OCI-LY3 (cell line): Measurements from ENCODE around the gene SIT1.

ENCODE experiments used
- H2AFZ ChIP-seq: fragments of 200-600, 300-600 bp; shearing (Covaris generic); 2 replicates; pipeline ENCODE4 v1.6.0; 2014; ENCODE audit warnings: antibody characterized with exemption, low read depth, low read length
- H3K27ac ChIP-seq: fragments of 200-600, 300-600 bp; sonication (generic); 2 replicates; pipeline ENCODE4 v1.5.1; 2014; ENCODE audit warnings: mild to moderate bottlenecking, low read length, moderate library complexity, mixed read lengths
- H3K27me3 ChIP-seq: fragments of 200-600, 300-600 bp; sonication (generic); 2 replicates; pipeline ENCODE4 v1.6.1; 2014; ENCODE audit warnings: low read depth, low read length, mixed read lengths
- H3K36me3 ChIP-seq: fragments of 200-600, 300-600 bp; sonication (generic); replicated peaks from 2 replicates; pipeline ENCODE3; 2014; ENCODE audit warnings: low read depth, low read length, mixed read lengths
- H3K4me1 ChIP-seq: fragments of 300-600, 200-600 bp; sonication (generic); 2 replicates; pipeline ENCODE4 v1.6.1; 2014; ENCODE audit warnings: low read length, mixed read lengths
- H3K4me2 ChIP-seq: fragments of 200-600, 300-600 bp; sonication (generic); 2 replicates; pipeline ENCODE4 v1.6.1; 2014; ENCODE audit warnings: low read length, mixed read lengths
- H3K4me3 ChIP-seq: fragments of 300-600, 200-600 bp; sonication (generic); 2 replicates; pipeline ENCODE4 v1.5.1; 2014; ENCODE audit warnings: antibody characterized with exemption, mild to moderate bottlenecking, low read length, moderate library complexity
- H3K79me2 ChIP-seq: fragments of 300-600, 200-600 bp; shearing (Covaris generic); 2 replicates; pipeline ENCODE4 v1.6.1; 2014; ENCODE audit warnings: mild to moderate bottlenecking, low read length, mixed read lengths
- H3K9ac ChIP-seq: fragments of 300-600, 200-600 bp; shearing (Covaris generic); 2 replicates; pipeline ENCODE4 v1.6.0; 2014; ENCODE audit warnings: mild to moderate bottlenecking, low read length, moderate library complexity
- H3K9me3 ChIP-seq: fragments of 200-600, 300-600 bp; shearing (Covaris generic); 2 replicates; pipeline ENCODE4 v1.6.1; 2014; ENCODE audit warnings: low read length, mixed read lengths; ENCODE audit not compliant: insufficient read depth
- H4K20me1 ChIP-seq: fragments of 200-600, 300-600 bp; sonication (generic); 2 replicates; pipeline ENCODE4 v1.6.1; 2016; ENCODE audit warnings: low read length, mixed read lengths; ENCODE audit not compliant: insufficient read depth
- EZH2phosphoT487 ChIP-seq: fragments of 200-600 bp; shearing (Covaris generic); IDR thresholded peaks from 2 replicates; pipeline ENCODE4 v1.6.1; 2018; ENCODE audit warnings: antibody characterized with exemption, mixed run types, low read depth
- TF ChIP-seq, protein P1 (sequence below): fragments of 200-600, 300-600 bp; sonication (generic); IDR thresholded peaks from 2 replicates; pipeline ENCODE4 v1.5.1; 2014; ENCODE audit warnings: antibody characterized with exemption, low read length, low read depth

The SIT1 gene

DNA sequence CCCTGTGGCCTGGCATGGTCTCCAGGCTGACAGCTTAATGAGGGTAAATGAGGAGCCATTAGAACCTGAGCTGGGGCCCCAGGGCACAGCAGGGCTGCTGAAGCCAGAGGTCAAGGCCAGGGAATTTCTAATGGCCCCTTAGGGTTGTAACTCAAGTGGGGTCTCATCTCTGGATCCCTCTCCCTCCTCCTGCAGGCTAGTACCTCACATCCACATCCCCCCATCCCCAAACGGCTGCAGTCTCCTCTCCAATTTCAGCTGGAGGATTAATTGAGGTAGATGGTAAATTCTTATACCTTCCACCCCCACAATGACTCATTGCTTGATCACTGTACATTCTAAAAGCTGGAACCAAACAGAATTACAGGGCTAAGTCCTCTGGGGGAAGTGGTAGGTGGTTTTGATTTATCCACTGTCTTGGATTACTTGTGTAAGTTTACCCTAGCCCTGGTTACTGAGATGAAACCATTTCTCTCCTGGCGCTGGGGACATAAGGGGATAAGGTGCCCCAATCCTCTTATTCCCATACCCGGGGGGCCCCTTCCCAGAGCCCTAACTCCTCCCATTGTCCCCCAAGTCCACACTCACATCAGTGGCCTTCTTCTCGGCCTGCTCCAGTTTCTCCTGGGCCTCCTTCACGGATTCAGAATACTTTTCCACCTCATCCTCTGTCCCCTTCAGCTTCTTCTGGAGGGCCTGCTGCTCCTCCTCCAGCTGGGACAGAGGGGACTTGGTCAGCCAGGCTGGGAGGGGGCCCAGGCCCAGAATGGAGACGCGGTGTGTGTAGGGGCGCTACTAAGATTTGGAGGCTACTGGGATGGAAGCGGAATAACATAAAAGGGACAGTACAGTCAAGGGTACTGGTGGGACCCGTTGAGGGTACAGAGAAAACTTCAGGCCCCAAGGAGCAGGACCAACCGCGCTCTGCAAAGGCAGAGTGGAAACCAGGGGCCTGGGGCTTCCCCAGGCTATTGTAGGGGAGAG is 38.1 kb upstream of the SIT1 start:
- Histone ChIP-seq H3K4me2 (no peak overlapping the region), H3K79me2 (no peaks in the 10 kb centered on the region), H3K4me3 (no peak overlapping the region), H3K9ac (no peak overlapping the region), H2AFZ (no peak overlapping the region), H3K9me3 (no peaks in the 10 kb centered on the region), H3K27ac (no peak overlapping the region), H3K36me3 (no peaks in the 10 kb centered on the region), H3K27me3 (no peaks in the 10 kb centered on the region), H3K4me1 (peaks cover 8% of the 10 kb centered on the region; the same call in 1 of the 2 replicates), H4K20me1 (no peaks in the 10 kb centered on the region)
- no peak for TF ChIP-seq EZH2phosphoT487
- TF ChIP-seq, protein P1, sequence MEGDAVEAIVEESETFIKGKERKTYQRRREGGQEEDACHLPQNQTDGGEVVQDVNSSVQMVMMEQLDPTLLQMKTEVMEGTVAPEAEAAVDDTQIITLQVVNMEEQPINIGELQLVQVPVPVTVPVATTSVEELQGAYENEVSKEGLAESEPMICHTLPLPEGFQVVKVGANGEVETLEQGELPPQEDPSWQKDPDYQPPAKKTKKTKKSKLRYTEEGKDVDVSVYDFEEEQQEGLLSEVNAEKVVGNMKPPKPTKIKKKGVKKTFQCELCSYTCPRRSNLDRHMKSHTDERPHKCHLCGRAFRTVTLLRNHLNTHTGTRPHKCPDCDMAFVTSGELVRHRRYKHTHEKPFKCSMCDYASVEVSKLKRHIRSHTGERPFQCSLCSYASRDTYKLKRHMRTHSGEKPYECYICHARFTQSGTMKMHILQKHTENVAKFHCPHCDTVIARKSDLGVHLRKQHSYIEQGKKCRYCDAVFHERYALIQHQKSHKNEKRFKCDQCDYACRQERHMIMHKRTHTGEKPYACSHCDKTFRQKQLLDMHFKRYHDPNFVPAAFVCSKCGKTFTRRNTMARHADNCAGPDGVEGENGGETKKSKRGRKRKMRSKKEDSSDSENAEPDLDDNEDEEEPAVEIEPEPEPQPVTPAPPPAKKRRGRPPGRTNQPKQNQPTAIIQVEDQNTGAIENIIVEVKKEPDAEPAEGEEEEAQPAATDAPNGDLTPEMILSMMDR, result no peak

DNA sequence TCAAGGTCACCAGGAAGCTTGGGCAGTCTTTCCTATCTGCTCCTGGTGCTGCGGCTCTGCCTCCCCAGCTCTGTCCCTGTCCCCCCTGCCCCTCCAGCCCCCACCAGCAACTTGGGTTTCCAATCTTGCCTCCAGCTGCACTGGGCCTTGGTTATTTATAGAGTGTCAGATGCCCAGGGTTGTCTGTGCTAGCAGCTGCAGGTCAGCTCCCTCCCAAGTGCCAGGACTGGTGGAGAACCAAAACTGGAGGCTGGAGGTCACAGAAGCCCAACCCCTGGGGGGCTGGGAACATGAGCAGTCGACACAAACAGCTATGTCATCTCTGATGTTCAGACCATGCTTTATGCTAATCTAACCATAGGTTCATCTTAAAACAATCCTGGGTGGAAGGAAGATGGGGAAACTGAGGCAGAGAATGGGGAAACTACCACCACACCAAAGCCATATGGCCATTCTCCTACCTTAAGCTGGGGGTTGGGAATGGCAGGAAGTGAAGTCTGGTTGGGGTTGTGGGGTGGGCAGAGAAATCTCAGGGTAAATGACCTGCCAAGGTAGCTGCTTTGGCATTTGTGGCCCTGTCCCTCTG is 37.3 kb upstream of the SIT1 start:
- H4K20me1 ChIP-seq, result no peaks in the 10 kb centered on the region
- no peak overlapping the region for H3K4me2 ChIP-seq
- peaks cover 8% of the 10 kb centered on the region; the same call in 1 of the 2 replicates for H3K4me1 ChIP-seq
- no peaks in the 10 kb centered on the region for H3K27me3 ChIP-seq
- no peak overlapping the region for H3K27ac ChIP-seq
- no peaks in the 10 kb centered on the region for H3K36me3 ChIP-seq
- H3K9ac ChIP-seq, result no peak overlapping the region
- no peak overlapping the region for H2AFZ ChIP-seq
- no peak overlapping the region for H3K4me3 ChIP-seq
- no peaks in the 10 kb centered on the region for H3K79me2 ChIP-seq
- H3K9me3 ChIP-seq, result no peaks in the 10 kb centered on the region
- no peak for TF ChIP-seq EZH2phosphoT487
- TF ChIP-seq, protein P1, result no peak

DNA sequence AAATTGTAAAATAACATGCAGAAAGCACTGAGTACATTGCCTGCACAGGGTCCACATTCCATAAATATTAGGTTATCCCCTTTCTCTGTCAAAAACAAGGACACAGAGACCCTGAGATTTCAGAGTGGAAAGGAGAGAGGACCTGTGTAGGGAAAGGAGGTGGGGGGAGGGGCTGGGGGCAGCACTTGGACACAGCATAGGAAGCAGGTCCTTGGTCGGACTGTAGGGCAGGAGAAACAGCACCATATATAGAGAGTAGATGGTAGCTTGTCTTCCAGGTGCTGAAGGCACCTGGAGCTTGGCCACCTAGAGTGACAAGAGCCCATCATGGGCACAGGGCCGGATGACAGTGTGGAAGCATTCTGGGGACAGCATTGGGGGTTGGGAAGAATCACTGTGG is 36.6 kb upstream of the SIT1 start:
- Histone ChIP-seq H3K4me3 (no peak overlapping the region), H3K4me2 (no peak overlapping the region), H3K27ac (no peak overlapping the region), H3K27me3 (no peaks in the 10 kb centered on the region), H3K4me1 (peaks cover 8% of the 10 kb centered on the region; the same call in 1 of the 2 replicates), H2AFZ (no peak overlapping the region), H3K36me3 (no peaks in the 10 kb centered on the region), H4K20me1 (no peaks in the 10 kb centered on the region), H3K9me3 (no peaks in the 10 kb centered on the region), H3K79me2 (no peaks in the 10 kb centered on the region), H3K9ac (no peak overlapping the region)
- no peak for TF ChIP-seq EZH2phosphoT487
- TF ChIP-seq, protein P1, result no peak
